H1 (cell line): Measurements from ENCODE around the gene SLC25A21. TPM values are rescaled to one million over a fixed set of nuclear protein-coding genes. Genes with fewer than 3 reads are reported as not detected.

Experiments used
- CBX5 ChIP-seq: fragments of 300-800, 300-1000 bp; sonication (generic); IDR thresholded peaks from 2 replicates; pipeline ENCODE4 v1.7.1; 2016; ENCODE audit warnings: antibody characterized with exemption, low read length, low read depth
- CHD2 ChIP-seq: IDR thresholded peaks from 2 replicates; pipeline ENCODE4 v1.6.1; 2012; ENCODE audit warnings: low read length, improper control_type of control experiment
- CTBP2 ChIP-seq: IDR thresholded peaks from 2 replicates; pipeline ENCODE4 v1.7.0; 2011; ENCODE audit warnings: borderline replicate concordance, mild to moderate bottlenecking, moderate library complexity, mixed read lengths, low read length; ENCODE audit not compliant: insufficient read depth, insufficient read length
- POLR2AphosphoS5 ChIP-seq: IDR thresholded peaks from 2 replicates; pipeline ENCODE4 v1.6.1; 2011; ENCODE audit warnings: low read depth, low read length
- RFX5 ChIP-seq: IDR thresholded peaks from 2 replicates; pipeline ENCODE4 v1.6.1; 2011; ENCODE audit warnings: low read depth, low read length, improper control_type of control experiment, borderline replicate concordance
- SP4 ChIP-seq: IDR thresholded peaks from 2 replicates; pipeline ENCODE4 v1.6.1; 2012; ENCODE audit warnings: low read length, inconsistent platforms
- SRF ChIP-seq: IDR thresholded peaks from 2 replicates; pipeline ENCODE4 v1.6.1; 2011; ENCODE audit warnings: mild to moderate bottlenecking, low read depth, low read length, moderate library complexity
- YY1 ChIP-seq: IDR thresholded peaks from 2 replicates; pipeline ENCODE4 v1.6.1; 2011; ENCODE audit warnings: low read depth, mild to moderate bottlenecking, low read length
- polyA plus RNA-seq, 7 experiments: library from polyadenylated mRNA; depleted of rRNA in 3 of 7; stranded (reverse) in 5 of 7; unstranded in 2 of 7; fragments of >200 nt in 5 of 7; fragments of 200-250 nt in 2 of 7; gene quantifications; 1 replicate in 5 of 7; 2 replicates in 1 of 7; 4 replicates in 1 of 7; pipeline versions ENCODE4 v1.2.1 to v1.2.3, GENCODE V29; 2011 to 2013; ENCODE audit warnings: missing spikeins in 2 of 7, mixed read lengths in 2 of 7
- total RNA-seq: library from RNA; stranded (reverse); fragmentation: NEBNext Ultra II Directional; extraction: Animal tissue kit (Norgen Biotek cat#: 25700); gene quantifications from 2 replicates; pipeline ENCODE4 v1.2.1, GENCODE V29; 2021

The SLC25A21 gene
- total and polyA plus RNA-seq, 2 of the 8 experiments (the other 6 are each of a cell fraction or from before 2014, with no cell fraction given): 6.9 to 15.7 TPM

DNA sequence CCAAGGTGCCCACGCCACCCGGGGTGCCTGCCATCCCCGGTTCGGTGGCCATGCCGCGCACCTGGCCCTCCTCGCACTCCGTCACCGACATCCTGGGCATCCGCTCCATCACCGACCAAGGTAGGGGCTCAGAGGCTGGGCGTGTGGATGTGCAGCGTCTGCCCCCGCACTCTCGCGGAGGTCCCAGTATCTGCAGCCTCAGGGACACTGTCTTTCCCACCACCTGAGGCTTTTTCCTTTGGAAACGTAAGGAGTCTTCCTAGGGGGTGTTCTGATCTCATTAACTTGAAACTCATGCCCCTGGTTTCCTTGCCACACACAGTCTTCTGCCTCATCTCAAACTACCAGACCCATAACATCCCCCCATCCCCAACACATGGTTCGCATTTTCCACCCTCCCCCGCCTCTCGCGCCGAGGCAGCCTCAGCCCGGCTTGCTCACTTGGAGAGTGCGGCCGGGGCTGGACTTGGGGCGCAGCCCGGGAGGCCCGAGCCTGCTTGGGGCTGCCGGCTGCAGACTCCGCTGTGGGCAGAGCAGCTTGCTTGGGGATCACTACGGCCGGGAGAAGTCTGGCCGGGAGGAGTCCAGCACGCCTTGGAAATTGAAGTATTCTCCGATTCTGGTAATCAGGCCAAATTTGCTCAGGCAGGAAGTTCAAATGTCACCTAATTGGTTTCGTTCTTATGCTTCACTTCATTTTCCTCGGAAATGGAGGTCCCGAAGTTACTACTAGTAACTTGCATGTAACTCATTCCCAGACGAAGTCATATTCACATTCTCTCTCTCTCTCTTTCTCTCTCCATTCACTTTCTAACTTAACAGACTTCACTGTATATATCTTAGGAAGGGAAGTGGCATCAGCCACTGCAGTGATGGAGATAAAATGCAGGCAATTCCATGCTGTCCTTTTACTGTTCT lies 508.7 kb downstream of the SLC25A21 start (continued):
- TF ChIP-seq SRF: no peak
- TF ChIP-seq CHD2: no peak
- no peak for TF ChIP-seq CBX5
- TF ChIP-seq YY1: no peak
- TF ChIP-seq SP4: no peak
- TF ChIP-seq CTBP2: peak; percentile 99
- no peak for TF ChIP-seq POLR2AphosphoS5
- TF ChIP-seq RFX5: no peak
